HepG2 (cell line): ENCODE measurements around the gene MMP23B. TPM values are rescaled to one million over a fixed set of nuclear protein-coding genes. Genes with fewer than 3 reads are reported as not detected.

Source experiments
- AFF4 ChIP-seq: sonication (generic); formaldehyde crosslinking; IDR thresholded peaks from 2 replicates; pipeline ENCODE4 v1.4.0; 2020; ENCODE audit warnings: missing genetic modification reagents
- FOXA1 ChIP-seq, 2 experiments: fragments of 450-650 bp in 1 of 2; sonication (generic) in 1 of 2; formaldehyde crosslinking in 1 of 2; IDR thresholded peaks; 2 replicates each; pipeline versions ENCODE4 v1.4.0 to v1.6.1; 2016 to 2020; ENCODE audit warnings: missing genetic modification reagents in 1 of 2
- FOXO1 ChIP-seq: sonication (generic); formaldehyde crosslinking; IDR thresholded peaks from 2 replicates; pipeline ENCODE4 v1.4.0; 2020; ENCODE audit warnings: missing genetic modification reagents
- GPBP1L1 ChIP-seq: sonication (generic); formaldehyde crosslinking; IDR thresholded peaks from 2 replicates; pipeline ENCODE4 v1.5.0; 2020; ENCODE audit warnings: mild to moderate bottlenecking, missing genetic modification reagents
- HNRNPLL ChIP-seq: fragments of 200-400 bp; formaldehyde crosslinking; IDR thresholded peaks from 2 replicates; pipeline ENCODE4 v1.6.1; 2017; ENCODE audit warnings: mild to moderate bottlenecking, low read depth, low read length; ENCODE audit not compliant: poor library complexity, severe bottlenecking
- HOXA9 ChIP-seq: sonication (generic); formaldehyde crosslinking; IDR thresholded peaks from 2 replicates; pipeline ENCODE4 v1.8.1; 2022; ENCODE audit warnings: missing genetic modification reagents, mild to moderate bottlenecking, moderate library complexity, borderline replicate concordance
- NR2F2 ChIP-seq: IDR thresholded peaks from 2 replicates; pipeline ENCODE4 v1.6.1; 2012; ENCODE audit warnings: low read depth, inconsistent platforms, borderline replicate concordance
- PRDM15 ChIP-seq: sonication (generic); formaldehyde crosslinking; IDR thresholded peaks from 2 replicates; pipeline ENCODE4 v1.4.0; 2020; ENCODE audit warnings: missing genetic modification reagents
- RXRB ChIP-seq: IDR thresholded peaks from 2 replicates; pipeline ENCODE4 v1.6.1; 2016; ENCODE audit warnings: borderline replicate concordance, missing genetic modification reagents, missing compliant biosample characterization
- TFDP2 ChIP-seq: sonication (generic); formaldehyde crosslinking; IDR thresholded peaks from 2 replicates; pipeline ENCODE4 v1.4.0; 2020; ENCODE audit warnings: missing genetic modification reagents
- ZFP90 ChIP-seq: sonication (generic); formaldehyde crosslinking; IDR thresholded peaks from 2 replicates; pipeline ENCODE4 v1.8.0; 2022; ENCODE audit warnings: missing genetic modification reagents, mild to moderate bottlenecking, inconsistent platforms, borderline replicate concordance
- ZNF256 ChIP-seq: sonication (generic); formaldehyde crosslinking; conservative IDR thresholded peaks from 2 replicates; pipeline ENCODE4 v1.4.0; 2020; ENCODE audit warnings: missing genetic modification reagents
- ZNF547 ChIP-seq: sonication (generic); formaldehyde crosslinking; IDR thresholded peaks from 2 replicates; pipeline ENCODE4 v1.5.1; 2020; ENCODE audit warnings: mild to moderate bottlenecking, missing genetic modification reagents
- ZNF775 ChIP-seq: sonication (generic); formaldehyde crosslinking; IDR thresholded peaks from 2 replicates; pipeline ENCODE4 v1.4.0; 2020; ENCODE audit warnings: missing genetic modification reagents, mild to moderate bottlenecking, moderate library complexity, borderline replicate concordance
- polyA plus RNA-seq, 8 experiments: library from polyadenylated mRNA; depleted of rRNA in 3 of 8; stranded (reverse) in 7 of 8; unstranded in 1 of 8; fragments of >200 nt; fragmentation: Illumina TruSeq in 4 of 8; extraction: Trizol in 4 of 8; gene quantifications; 2 replicates each; pipeline versions ENCODE4 v1.2.1 to v1.2.3, GENCODE V29; 2011 to 2016; ENCODE audit warnings: low read depth in 4 of 8, missing spikeins in 1 of 8, mixed read lengths in 1 of 8; ENCODE audit not compliant: insufficient read depth in 1 of 8
- total RNA-seq, 5 experiments: library from RNA; depleted of rRNA; stranded (reverse); fragments of >200 nt; fragmentation: Illumina TruSeq; extraction: Trizol; gene quantifications; 2 replicates each; pipeline ENCODE4 v1.2.3, GENCODE V29; 2016; ENCODE audit warnings: low read depth in 1 of 5
- TF ChIP-seq, protein P1 (sequence below): sonication (generic); formaldehyde crosslinking; IDR thresholded peaks from 2 replicates; pipeline ENCODE4 v1.4.0; 2020; ENCODE audit warnings: missing genetic modification reagents

MMP23B gene
- total and polyA plus RNA-seq, 2 of the 13 experiments (the other 11 are each of a cell fraction or from before 2014, with no cell fraction given): 0.61 to 0.75 TPM

DNA sequence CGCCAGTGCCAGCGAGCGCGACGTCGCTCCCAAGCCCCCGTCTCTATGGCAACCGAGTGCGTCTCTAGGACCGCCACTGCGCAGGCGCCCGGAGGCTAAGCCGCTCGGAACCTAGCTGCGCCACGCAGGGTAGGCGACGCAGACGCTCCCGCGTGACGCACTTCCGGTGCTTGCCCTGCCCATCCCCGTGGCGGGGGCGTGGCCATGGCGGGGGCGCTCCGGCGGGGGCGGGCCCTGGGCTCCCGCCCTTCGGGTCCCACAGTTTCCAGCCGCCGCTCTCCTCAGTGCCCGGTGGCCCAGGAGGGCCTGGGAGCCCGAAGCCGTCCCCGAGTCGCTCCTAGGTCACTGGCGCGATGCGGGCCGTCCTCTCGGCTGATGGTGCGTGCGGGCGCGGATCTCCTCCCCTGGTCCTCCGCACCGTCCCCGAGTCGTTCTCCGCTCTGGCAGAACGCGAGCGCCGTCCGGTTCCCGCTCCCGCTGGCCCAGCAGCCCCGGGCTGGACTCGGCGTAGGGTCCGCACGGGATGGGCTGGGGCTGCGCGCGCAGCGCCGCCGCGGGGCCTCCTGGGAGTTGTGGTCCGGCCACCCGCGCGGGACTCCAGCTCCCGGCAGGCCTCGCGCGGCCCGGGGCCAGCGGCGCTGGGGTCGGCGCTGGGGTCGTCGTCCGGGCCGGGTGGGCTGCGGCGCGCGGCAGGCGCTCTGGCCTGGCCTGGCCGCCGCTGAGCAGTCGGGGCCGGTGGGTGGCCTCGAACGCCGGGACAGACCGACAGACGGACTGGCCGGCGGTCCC lies 16.5 kb upstream of the MMP23B start, which contains the start of gene MIB2 (continued):
- TF ChIP-seq, protein P1, sequence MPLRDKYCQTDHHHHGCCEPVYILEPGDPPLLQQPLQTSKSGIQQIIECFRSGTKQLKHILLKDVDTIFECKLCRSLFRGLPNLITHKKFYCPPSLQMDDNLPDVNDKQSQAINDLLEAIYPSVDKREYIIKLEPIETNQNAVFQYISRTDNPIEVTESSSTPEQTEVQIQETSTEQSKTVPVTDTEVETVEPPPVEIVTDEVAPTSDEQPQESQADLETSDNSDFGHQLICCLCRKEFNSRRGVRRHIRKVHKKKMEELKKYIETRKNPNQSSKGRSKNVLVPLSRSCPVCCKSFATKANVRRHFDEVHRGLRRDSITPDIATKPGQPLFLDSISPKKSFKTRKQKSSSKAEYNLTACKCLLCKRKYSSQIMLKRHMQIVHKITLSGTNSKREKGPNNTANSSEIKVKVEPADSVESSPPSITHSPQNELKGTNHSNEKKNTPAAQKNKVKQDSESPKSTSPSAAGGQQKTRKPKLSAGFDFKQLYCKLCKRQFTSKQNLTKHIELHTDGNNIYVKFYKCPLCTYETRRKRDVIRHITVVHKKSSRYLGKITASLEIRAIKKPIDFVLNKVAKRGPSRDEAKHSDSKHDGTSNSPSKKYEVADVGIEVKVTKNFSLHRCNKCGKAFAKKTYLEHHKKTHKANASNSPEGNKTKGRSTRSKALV (CRISPR knock-in tag): 0 out of 2 replicates have a peak, but pooled peaks have one; percentile 44
- peak; percentile 63 for TF ChIP-seq HNRNPLL
- 0 out of 2 replicates have a peak, but pooled peaks have one; percentile 53 for TF ChIP-seq ZFP90 (CRISPR knock-in tag)
- TF ChIP-seq ZNF256 (CRISPR knock-in tag): 0 out of 2 replicates have a peak, but pooled peaks have one; percentile 48
- no peak for TF ChIP-seq HOXA9 (CRISPR knock-in tag)
- no peak for TF ChIP-seq NR2F2
- no peak; the same call in 1 of the 2 replicates for TF ChIP-seq ZNF547 (CRISPR knock-in tag)
- no peak for TF ChIP-seq RXRB (CRISPR knock-in tag)
- TF ChIP-seq TFDP2 (CRISPR knock-in tag): peak; percentile 29; the same call in 1 of the 2 replicates
- peak; percentile 37; the same call in 1 of the 2 replicates for TF ChIP-seq FOXO1 (CRISPR knock-in tag)
- TF ChIP-seq GPBP1L1: no peak
- peak; percentile 84; the same call in 1 of the 2 replicates for TF ChIP-seq AFF4 (CRISPR knock-in tag)
- TF ChIP-seq FOXA1 (IDR thresholded peaks at IDR 0.05): no peak
- no peak for TF ChIP-seq FOXA1 (CRISPR knock-in tag; IDR thresholded peaks at IDR 0.05)
- 0 out of 2 replicates have a peak, but pooled peaks have one; percentile 78 for TF ChIP-seq ZNF775 (CRISPR knock-in tag)
- peak; percentile 79 for TF ChIP-seq PRDM15 (CRISPR knock-in tag)
